Middle frontal gyrus (tissue), 1 donor: Measurements from ENCODE around the gene GLYAT.
"Not testable (repeated sequence)": the region's sequence is repeated elsewhere in the genome, so short reads cannot be mapped to it uniquely, and the experiment has no call there.

Experiments used
- DNase-seq: peaks from one replicate; pipeline ENCODE4 v3.0.0-alpha.2; 2015; ENCODE audit warnings: low spot score; ENCODE audit errors: extremely low spot score

The GLYAT gene

GRCh38 chr11:58744988-58745704 lies 13.4 kb upstream of the GLYAT start:
- no peak for DNase-seq

- no peak for DNase-seq
Measured at GRCh38 chr11:58742981-58743880, 11.5 kb upstream of the GLYAT start.

- no peak for DNase-seq
Measured at GRCh38 chr11:58742140-58742539, 10.4 kb upstream of the GLYAT start.

- DNase-seq, result no peak
Measured at GRCh38 chr11:58741127-58741526, 9.4 kb upstream of the GLYAT start.

GRCh38 chr11:58740447-58740846 lies 8.7 kb upstream of the GLYAT start:
- no peak for DNase-seq

- no peak for DNase-seq
Measured at GRCh38 chr11:58739725-58740430, 8.1 kb upstream of the GLYAT start.

- no peak for DNase-seq
Measured at GRCh38 chr11:58734681-58735490, 3.1 kb upstream of the GLYAT start.

- DNase-seq, result no peak
Measured at GRCh38 chr11:58730507-58731089, 1.1 kb downstream of the GLYAT start.

- no peak for DNase-seq
Measured at GRCh38 chr11:58727415-58727797, 4.3 kb downstream of the GLYAT start.

- DNase-seq, result no peak
Measured at GRCh38 chr11:58726737-58727414, 4.9 kb downstream of the GLYAT start.

- no peak for DNase-seq
Measured at GRCh38 chr11:58719406-58720117, 12.2 kb downstream of the GLYAT start.

- DNase-seq, result no peak
Measured at GRCh38 chr11:58712531-58712930, 19.2 kb downstream of the GLYAT start.

GRCh38 chr11:58711832-58712231 lies 19.9 kb downstream of the GLYAT start:
- no peak for DNase-seq

GRCh38 chr11:58707767-58708166 lies 24.0 kb downstream of the GLYAT start:
- no peak for DNase-seq

- DNase-seq, result not testable (repeated sequence)
Measured at GRCh38 chr11:58696825-58697224, 34.9 kb downstream of the GLYAT start.

- no peak for DNase-seq
Measured at GRCh38 chr11:58693026-58693425, 38.7 kb downstream of the GLYAT start.

- no peak for DNase-seq
Measured at GRCh38 chr11:58691675-58692074, 40.1 kb downstream of the GLYAT start.

GRCh38 chr11:58688789-58689503 lies 42.8 kb downstream of the GLYAT start:
- DNase-seq, result no peak
